ENCODE measurements around the gene AFF1.

Gene AFF1

GRCh38 chr4:87009095-87009648, 74.4 kb downstream of the AFF1 start:
- TF ChIP-seq CTCF (IDR thresholded peaks at IDR 0.05; ENCODE audit: insufficient read depth, low read length, poor library complexity, severe bottlenecking) (no peak), EZH2phosphoT487 (conservative IDR thresholded peaks at IDR 0.05; ENCODE audit: low read length) (no peak)
- H4K20me1 ChIP-seq (ENCODE audit: low read depth, low read length), result no peaks in the 10 kb centered on the region
- no peak overlapping the region for H2AFZ ChIP-seq (ENCODE audit: low read depth, low read length, severe bottlenecking)
- H3K27me3 ChIP-seq (ENCODE audit: low read length), result no peaks in the 10 kb centered on the region
- H3K27ac ChIP-seq (ENCODE audit: low read depth, low read length), result no peak overlapping the region
- no peak overlapping the region for H3K4me3 ChIP-seq (ENCODE audit: insufficient read depth, low read length, poor library complexity, severe bottlenecking)
- H3K79me2 ChIP-seq (ENCODE audit: insufficient read depth, low read length), result no peaks in the 10 kb centered on the region
- H3K9ac ChIP-seq (ENCODE audit: low read length), result no peak overlapping the region
- no peaks in the 10 kb centered on the region for H3K9me2 ChIP-seq (replicated peaks; ENCODE audit: insufficient read depth, low read length)
- H3K36me3 ChIP-seq (ENCODE audit: low read length), result no peaks in the 10 kb centered on the region
- H3F3A ChIP-seq (ENCODE audit: insufficient read depth), result no peaks in the 10 kb centered on the region
- H3K4me2 ChIP-seq (ENCODE audit: low read depth, low read length, poor library complexity, severe bottlenecking), result no peak overlapping the region
- H3K9me3 ChIP-seq (ENCODE audit: insufficient read depth, low read length), result no peaks in the 10 kb centered on the region

- no peak overlapping the region for H2AFZ ChIP-seq (ENCODE audit: low read depth, low read length, severe bottlenecking)
- no peaks in the 10 kb centered on the region for H3K36me3 ChIP-seq (ENCODE audit: low read length)
- no peak overlapping the region for H3K9ac ChIP-seq (ENCODE audit: low read length)
- no peaks in the 10 kb centered on the region for H3K9me3 ChIP-seq (ENCODE audit: insufficient read depth, low read length)
- H3K4me2 ChIP-seq (ENCODE audit: low read depth, low read length, poor library complexity, severe bottlenecking), result no peak overlapping the region
- no peak overlapping the region for H3K4me3 ChIP-seq (ENCODE audit: insufficient read depth, low read length, poor library complexity, severe bottlenecking)
- H3K27ac ChIP-seq (ENCODE audit: low read depth, low read length), result no peak overlapping the region
- H4K20me1 ChIP-seq (ENCODE audit: low read depth, low read length), result no peaks in the 10 kb centered on the region
- no peaks in the 10 kb centered on the region for H3F3A ChIP-seq (ENCODE audit: insufficient read depth)
- H3K9me2 ChIP-seq (replicated peaks; ENCODE audit: insufficient read depth, low read length), result no peaks in the 10 kb centered on the region
- no peaks in the 10 kb centered on the region for H3K27me3 ChIP-seq (ENCODE audit: low read length)
- H3K79me2 ChIP-seq (ENCODE audit: insufficient read depth, low read length), result no peaks in the 10 kb centered on the region
- no peak for TF ChIP-seq EZH2phosphoT487 (conservative IDR thresholded peaks at IDR 0.05; ENCODE audit: low read length)
- no peak for TF ChIP-seq CTCF (IDR thresholded peaks at IDR 0.05; ENCODE audit: insufficient read depth, low read length, poor library complexity, severe bottlenecking)
Measured at GRCh38 chr4:87010192-87010591, 75.4 kb downstream of the AFF1 start.

- no peaks in the 10 kb centered on the region for H4K20me1 ChIP-seq (ENCODE audit: low read depth, low read length)
- no peak overlapping the region for H3K4me3 ChIP-seq (ENCODE audit: insufficient read depth, low read length, poor library complexity, severe bottlenecking)
- no peaks in the 10 kb centered on the region for H3K79me2 ChIP-seq (ENCODE audit: insufficient read depth, low read length)
- H3K4me2 ChIP-seq (ENCODE audit: low read depth, low read length, poor library complexity, severe bottlenecking), result no peak overlapping the region
- H3K9ac ChIP-seq (ENCODE audit: low read length), result no peak overlapping the region
- no peak overlapping the region for H2AFZ ChIP-seq (ENCODE audit: low read depth, low read length, severe bottlenecking)
- no peaks in the 10 kb centered on the region for H3K9me3 ChIP-seq (ENCODE audit: insufficient read depth, low read length)
- no peaks in the 10 kb centered on the region for H3K9me2 ChIP-seq (replicated peaks; ENCODE audit: insufficient read depth, low read length)
- no peaks in the 10 kb centered on the region for H3K36me3 ChIP-seq (ENCODE audit: low read length)
- no peaks in the 10 kb centered on the region for H3F3A ChIP-seq (ENCODE audit: insufficient read depth)
- H3K27ac ChIP-seq (ENCODE audit: low read depth, low read length), result no peak overlapping the region
- TF ChIP-seq EZH2phosphoT487 (conservative IDR thresholded peaks at IDR 0.05; ENCODE audit: low read length) (no peak), CTCF (IDR thresholded peaks at IDR 0.05; ENCODE audit: insufficient read depth, low read length, poor library complexity, severe bottlenecking) (no peak)
- no peaks in the 10 kb centered on the region for H3K27me3 ChIP-seq (ENCODE audit: low read length)
Measured at GRCh38 chr4:87011340-87012034, 76.7 kb downstream of the AFF1 start.
